GM12872 (cell line): ENCODE measurements around the gene BACE2.

ENCODE experiments used
- CTCF ChIP-seq: IDR thresholded peaks from 3 replicates; pipeline ENCODE4 v1.5.1; 2011; ENCODE audit warnings: low read depth, mild to moderate bottlenecking, low read length, moderate library complexity; ENCODE audit not compliant: insufficient read depth

BACE2 gene

GRCh38 chr21:41280115-41280919 lies 112.4 kb downstream of the BACE2 start:
- no peak for TF ChIP-seq CTCF

GRCh38 chr21:41282412-41282811 lies 114.5 kb downstream of the BACE2 start:
- TF ChIP-seq CTCF: no peak

- peak; percentile 80 for TF ChIP-seq CTCF
Observed at GRCh38 chr21:41283211-41283818, 115.4 kb downstream of the BACE2 start.

GRCh38 chr21:41289431-41289830 lies 121.5 kb downstream of the BACE2 start:
- TF ChIP-seq CTCF: no peak

GRCh38 chr21:41290106-41290799 lies 122.3 kb downstream of the BACE2 start:
- no peak for TF ChIP-seq CTCF

- TF ChIP-seq CTCF: no peak
Observed at GRCh38 chr21:41294548-41295231, 126.7 kb downstream of the BACE2 start.

- TF ChIP-seq CTCF: no peak
Observed at GRCh38 chr21:41295721-41296254, 127.8 kb downstream of the BACE2 start.
